SW 1271 (cell line): ENCODE measurements around the gene RALGPS2.
"Not testable (repeated sequence)": the region's sequence is repeated elsewhere in the genome, so short reads cannot be mapped to it uniquely, and the experiment has no call there.

ENCODE experiments used
- DNase-seq, 2 experiments: peaks; one replicate each; lab custom pipeline; 2025; lab: John Stamatoyannopoulos, UW

The RALGPS2 gene

GRCh38 chr1:178724376-178724727, 692 bp upstream of the RALGPS2 start:
- no peak for DNase-seq

- DNase-seq = no peak
Measured at GRCh38 chr1:178725466-178726086, 532 bp downstream of the RALGPS2 start.

GRCh38 chr1:178726087-178726517, 1.1 kb downstream of the RALGPS2 start:
- DNase-seq = peak; percentile 24 to 66

GRCh38 chr1:178726545-178726944, 1.5 kb downstream of the RALGPS2 start:
- DNase-seq = no peak

- no peak for DNase-seq
Measured at GRCh38 chr1:178727014-178727895, 2.2 kb downstream of the RALGPS2 start.

- no peak for DNase-seq
Measured at GRCh38 chr1:178733972-178734371, 8.9 kb downstream of the RALGPS2 start.

GRCh38 chr1:178738780-178739179, 13.7 kb downstream of the RALGPS2 start:
- no peak for DNase-seq

- no peak for DNase-seq
Measured at GRCh38 chr1:178739285-178740045, 14.4 kb downstream of the RALGPS2 start.

GRCh38 chr1:178740491-178740890, 15.4 kb downstream of the RALGPS2 start:
- no peak for DNase-seq

GRCh38 chr1:178740924-178741323, 15.9 kb downstream of the RALGPS2 start:
- DNase-seq = no peak

- DNase-seq = no peak
Measured at GRCh38 chr1:178743801-178744200, 18.8 kb downstream of the RALGPS2 start.

GRCh38 chr1:178745260-178745659, 20.2 kb downstream of the RALGPS2 start:
- no peak for DNase-seq

- no peak for DNase-seq
Measured at GRCh38 chr1:178746345-178746744, 21.3 kb downstream of the RALGPS2 start.

GRCh38 chr1:178747361-178747760, 22.3 kb downstream of the RALGPS2 start:
- not testable (repeated sequence) for DNase-seq

- no peak for DNase-seq
Measured at GRCh38 chr1:178749581-178750166, 24.6 kb downstream of the RALGPS2 start.

GRCh38 chr1:178751046-178751445, 26.0 kb downstream of the RALGPS2 start:
- no peak for DNase-seq

GRCh38 chr1:178752891-178753290, 27.8 kb downstream of the RALGPS2 start:
- no peak for DNase-seq

GRCh38 chr1:178754655-178755256, 29.7 kb downstream of the RALGPS2 start:
- DNase-seq = not testable (repeated sequence)

- DNase-seq = no peak
Measured at GRCh38 chr1:178768423-178768822, 43.4 kb downstream of the RALGPS2 start.

GRCh38 chr1:178772952-178773351, 47.9 kb downstream of the RALGPS2 start:
- DNase-seq = no peak

- DNase-seq = peak in 1 of 2 experiments; percentile 12
Measured at GRCh38 chr1:178774263-178774662, 49.2 kb downstream of the RALGPS2 start.

- no peak for DNase-seq
Measured at GRCh38 chr1:178776553-178776952, 51.5 kb downstream of the RALGPS2 start.
